Activated CD4-positive, CD25-positive, alpha-beta regulatory T cell treated with anti-CD3 and anti-CD28 coated beads, Interleukin-2, amount 50 U/mL, for 24 hours (primary cell): ENCODE data around the gene CTBP2.

Experiments used
- ATAC-seq, 2 donors: fragments of 150-1000 bp; cut with Tn5 transposase; one replicate each; pipeline ENCODE4 v1.10.0; 2021; ENCODE audit warnings: mild to moderate bottlenecking in 1 of 2, moderate library complexity in 1 of 2

CTBP2 gene

GRCh38 chr10:124955243-124955642 is 205.1 kb downstream of the CTBP2 start:
- ATAC-seq = no peak

GRCh38 chr10:124953421-124953820 is 206.9 kb downstream of the CTBP2 start:
- no peak for ATAC-seq

GRCh38 chr10:124952123-124952522 is 208.2 kb downstream of the CTBP2 start:
- no peak for ATAC-seq

- ATAC-seq = no peak
These were observed 210.8 kb downstream of the CTBP2 start for GRCh38 chr10:124949543-124949942.

GRCh38 chr10:124946945-124947344 is 213.4 kb downstream of the CTBP2 start:
- peak in 1 of 2 donors; percentile 55 for ATAC-seq

- ATAC-seq = no peak
These were observed 215.4 kb downstream of the CTBP2 start for GRCh38 chr10:124944982-124945381.

GRCh38 chr10:124943301-124944092 is 216.9 kb downstream of the CTBP2 start:
- no peak for ATAC-seq

GRCh38 chr10:124942317-124943169 is 217.8 kb downstream of the CTBP2 start:
- no peak for ATAC-seq

- no peak for ATAC-seq
These were observed 218.5 kb downstream of the CTBP2 start, which contains the start of gene ZRANB1 for GRCh38 chr10:124941823-124942222. TSS of gene ZRANB1 (plus strand) at chr10:124942123. CDS start at chr10:124942494, 371 bp downstream.

- ATAC-seq = no peak
These were observed 221.1 kb downstream of the CTBP2 start for GRCh38 chr10:124939290-124939689.

GRCh38 chr10:124936813-124937212 is 223.6 kb downstream of the CTBP2 start:
- ATAC-seq = no peak

- ATAC-seq = peak; percentile 85 to 89
These were observed 224.4 kb downstream of the CTBP2 start for GRCh38 chr10:124935946-124936345.
